Activated CD8-positive, alpha-beta memory T cell treated with anti-CD3 and anti-CD28 coated beads, Interleukin-2, amount 50 U/mL, for 24 hours (primary cell): ENCODE results near the gene TNFRSF11A.

Source experiments
- DNase-seq: peaks from one replicate; pipeline ENCODE4 v3.0.0-alpha.2; 2020; ENCODE audit errors: extremely low read depth

The TNFRSF11A gene

GRCh38 chr18:62381373-62381772, 56.3 kb downstream of the TNFRSF11A start:
- DNase-seq, result no peak

GRCh38 chr18:62384068-62384467, 59.0 kb downstream of the TNFRSF11A start:
- no peak for DNase-seq

GRCh38 chr18:62384610-62385097, 59.5 kb downstream of the TNFRSF11A start:
- no peak for DNase-seq

GRCh38 chr18:62386091-62386490, 61.0 kb downstream of the TNFRSF11A start:
- DNase-seq, result no peak

GRCh38 chr18:62386601-62387000, 61.5 kb downstream of the TNFRSF11A start:
- DNase-seq, result no peak

DNA sequence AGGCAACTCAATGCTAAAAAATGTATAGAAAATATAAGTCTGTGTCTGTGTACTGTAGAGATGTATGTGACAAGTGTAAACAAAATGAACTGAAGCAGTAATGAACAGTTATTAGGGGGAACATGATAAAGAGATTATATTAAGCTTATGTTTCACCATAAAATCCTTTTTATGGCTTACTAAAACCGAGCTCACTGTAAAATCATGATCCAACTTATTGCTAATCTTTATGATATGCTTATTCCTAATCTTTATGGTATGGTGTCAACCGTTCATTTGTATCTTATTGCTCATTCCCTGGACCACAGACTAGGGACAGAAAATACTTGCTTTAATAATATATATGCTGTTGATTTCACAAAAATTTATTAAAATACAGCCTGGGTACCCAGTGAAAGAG, 62.1 kb downstream of the TNFRSF11A start:
- no peak for DNase-seq

GRCh38 chr18:62388855-62389760, 64.0 kb downstream of the TNFRSF11A start:
- no peak for DNase-seq

GRCh38 chr18:62389761-62390481, 64.8 kb downstream of the TNFRSF11A start:
- DNase-seq, result no peak

GRCh38 chr18:62394006-62394763, 69.1 kb downstream of the TNFRSF11A start:
- DNase-seq, result no peak

DNA sequence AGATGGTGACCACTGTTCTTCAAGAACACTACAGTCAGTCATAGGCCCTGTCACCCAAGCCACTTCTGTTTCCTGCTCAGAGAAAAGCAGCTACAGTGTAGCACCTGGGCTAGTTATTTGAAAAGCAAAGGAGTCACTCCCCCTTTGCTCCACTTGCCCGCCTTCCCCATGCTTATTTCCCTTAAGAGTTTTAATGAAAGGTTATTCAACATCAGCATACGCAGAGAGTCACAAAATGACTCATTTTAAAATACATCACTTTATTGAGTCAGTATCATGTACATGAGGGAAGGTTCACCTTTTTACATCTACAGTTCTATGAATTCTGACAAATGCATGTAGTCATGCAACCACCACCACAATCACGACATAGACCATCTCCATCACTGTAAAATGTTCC, 71.3 kb downstream of the TNFRSF11A start:
- no peak for DNase-seq

DNA sequence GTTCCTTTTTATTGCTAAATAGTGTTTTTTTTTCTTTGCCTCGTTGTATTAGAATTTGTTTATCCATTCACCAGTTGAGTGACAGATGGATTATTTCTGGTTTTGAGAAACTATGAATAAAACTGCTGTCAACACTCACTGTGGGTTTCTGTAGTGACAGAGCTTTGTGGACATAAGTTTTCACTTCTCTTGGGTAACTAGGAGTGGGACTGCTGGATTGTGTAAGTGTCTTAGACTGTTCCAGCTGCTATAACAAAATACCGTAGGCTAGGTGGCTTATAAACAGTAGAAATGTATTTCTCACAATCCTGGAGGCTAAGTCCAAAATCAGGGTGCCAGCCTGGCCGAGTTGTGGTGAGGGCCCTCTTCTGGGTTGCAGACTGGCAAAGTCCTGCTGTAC, 71.9 kb downstream of the TNFRSF11A start:
- no peak for DNase-seq

GRCh38 chr18:62398291-62398690, 73.2 kb downstream of the TNFRSF11A start:
- no peak for DNase-seq

- no peak for DNase-seq
These were observed 74.2 kb downstream of the TNFRSF11A start for GRCh38 chr18:62399276-62399675.

DNA sequence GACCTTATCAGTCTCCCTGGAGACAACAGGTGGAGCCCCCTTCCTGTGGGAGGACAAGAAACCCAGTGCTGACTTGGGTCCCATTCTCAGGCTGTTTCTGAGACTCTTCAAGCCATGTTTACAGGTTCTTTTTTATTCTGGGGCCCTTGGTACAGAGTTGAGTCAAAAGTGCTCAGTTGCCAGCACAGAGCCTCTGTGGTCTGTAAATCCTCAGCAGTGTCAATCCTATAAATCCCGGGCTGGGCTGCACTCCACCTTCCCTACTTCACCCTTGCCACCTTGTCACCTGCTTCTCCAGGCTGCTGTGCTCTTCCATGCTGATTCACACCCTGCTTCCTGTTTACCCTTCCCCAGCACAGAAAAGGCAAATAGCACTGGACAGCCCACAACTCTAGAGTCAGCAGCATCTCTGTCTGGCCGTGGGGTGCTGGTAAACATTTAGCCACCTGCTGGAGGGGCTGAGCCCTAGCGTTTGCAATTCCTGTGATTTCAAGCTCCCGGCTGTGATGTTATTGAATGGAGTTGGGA, 74.7 kb downstream of the TNFRSF11A start:
- no peak for DNase-seq

GRCh38 chr18:62400916-62401315, 75.8 kb downstream of the TNFRSF11A start:
- DNase-seq, result no peak

- DNase-seq, result no peak
These were observed 77.3 kb downstream of the TNFRSF11A start for GRCh38 chr18:62402342-62402948.

- no peak for DNase-seq
These were observed 78.0 kb downstream of the TNFRSF11A start for GRCh38 chr18:62403120-62403519.

- no peak for DNase-seq
These were observed 79.8 kb downstream of the TNFRSF11A start for GRCh38 chr18:62404881-62405280.

DNA sequence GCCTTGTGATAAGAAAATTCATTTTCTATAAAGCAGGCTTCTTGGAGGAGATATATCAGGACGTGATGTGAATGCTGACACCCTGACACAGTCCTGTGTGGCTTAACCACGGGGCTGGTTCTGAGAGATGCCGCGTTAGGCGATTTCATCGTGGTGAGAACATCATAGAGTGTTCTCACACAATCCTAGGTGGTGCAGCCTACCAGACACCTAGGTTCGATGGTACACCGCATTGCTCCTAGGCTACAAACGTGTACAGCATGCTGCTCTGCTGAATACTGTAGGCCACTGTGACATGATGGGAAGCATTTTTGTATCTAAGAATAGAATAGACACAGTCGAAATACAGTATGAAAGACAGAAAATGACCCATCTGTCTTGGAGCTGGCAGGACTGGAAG, 82.5 kb downstream of the TNFRSF11A start:
- DNase-seq, result no peak

GRCh38 chr18:62409821-62410220, 84.7 kb downstream of the TNFRSF11A start:
- no peak for DNase-seq

DNA sequence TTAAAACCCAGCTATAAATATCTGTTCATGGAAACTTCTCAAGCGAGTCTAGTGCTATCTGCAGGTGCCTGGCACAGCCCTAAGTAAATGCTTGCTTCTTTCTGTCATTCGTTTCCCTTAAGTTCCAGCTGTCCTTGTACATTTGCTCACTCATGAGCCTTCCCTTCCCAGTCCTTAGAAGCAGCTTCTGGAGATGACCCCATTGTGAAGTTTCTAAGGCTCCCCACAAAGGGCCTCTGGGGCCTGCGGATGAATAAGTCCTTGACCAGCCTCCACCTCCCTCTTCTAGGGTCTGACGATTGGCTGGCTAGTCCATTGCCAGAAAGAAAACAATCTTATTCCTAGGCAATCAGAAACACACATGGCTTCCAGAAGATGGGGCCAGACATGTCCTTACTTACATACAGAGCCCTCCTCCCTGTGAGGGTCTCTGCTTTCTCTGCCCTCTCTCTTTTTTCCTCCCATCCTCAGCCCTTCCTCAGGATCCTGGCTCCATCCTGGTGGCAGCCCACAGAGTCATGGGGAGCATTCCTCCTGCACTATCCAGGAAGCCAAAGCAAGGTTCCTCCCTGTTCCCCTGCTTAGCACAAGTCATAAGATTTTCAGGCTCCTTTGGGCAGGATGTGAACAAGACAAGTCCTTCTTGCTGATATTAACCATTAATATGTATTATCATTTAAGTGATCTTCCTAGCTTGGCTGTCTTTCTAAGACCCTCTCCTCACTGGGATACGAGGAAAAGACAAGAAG, 87.3 kb downstream of the TNFRSF11A start:
- DNase-seq, result no peak
